Epidermal melanocyte (primary cell): ENCODE results near the gene KRT14.
"Not testable (repeated sequence)": the region's sequence is repeated elsewhere in the genome, so short reads cannot be mapped to it uniquely, and the experiment has no call there.

Experiments
- DNase-seq: peaks from one replicate; pipeline ENCODE4 v3.0.0; 2011; ENCODE audit warnings: low spot score; ENCODE audit not compliant: insufficient read length

Gene KRT14

GRCh38 chr17:41623184-41623861 is 36.6 kb upstream of the KRT14 start:
- not testable (repeated sequence) for DNase-seq

DNA sequence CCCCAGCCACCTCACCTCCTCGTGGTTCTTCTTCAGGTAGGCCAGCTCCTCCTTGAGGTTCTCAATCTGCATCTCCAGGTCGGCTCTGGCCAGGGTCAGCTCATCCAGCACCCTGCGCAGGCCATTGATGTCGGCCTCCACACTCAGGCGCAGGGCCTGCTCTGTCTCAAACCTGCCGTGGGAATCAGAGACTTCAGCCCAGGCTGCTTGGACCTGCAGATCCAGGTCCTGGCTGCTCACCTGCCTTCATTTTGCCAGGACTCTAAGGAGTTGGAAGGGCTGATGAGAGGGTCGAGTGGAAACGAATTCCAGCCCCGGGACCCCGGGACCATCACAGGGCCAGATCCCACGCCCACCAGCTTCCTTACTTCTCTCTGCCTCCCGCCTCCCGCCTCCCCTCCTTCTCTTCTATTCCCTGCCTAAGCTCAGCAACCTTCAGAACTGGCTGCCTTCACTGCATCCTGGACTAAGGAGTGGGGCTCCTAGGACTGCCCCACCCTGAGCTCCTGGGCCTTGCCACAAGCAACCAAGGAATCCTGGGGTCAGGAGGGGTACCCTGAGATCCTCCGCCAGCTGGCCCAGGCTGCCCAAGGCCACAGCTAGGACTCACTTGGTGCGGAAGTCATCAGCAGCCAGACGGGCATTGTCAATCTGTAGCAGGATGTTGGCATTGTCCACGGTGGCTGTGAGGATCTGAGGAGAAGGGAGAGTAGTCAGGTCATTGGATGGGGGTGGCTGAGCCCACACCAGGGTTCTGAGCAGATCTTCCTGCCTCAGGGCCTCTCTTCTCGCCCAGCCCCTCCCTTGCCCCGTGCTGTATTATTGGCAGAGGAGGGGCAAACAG is 35.9 kb upstream of the KRT14 start:
- DNase-seq = not testable (repeated sequence)

- no peak for DNase-seq
Measured at GRCh38 chr17:41621916-41622315, 35.2 kb upstream of the KRT14 start.

DNA sequence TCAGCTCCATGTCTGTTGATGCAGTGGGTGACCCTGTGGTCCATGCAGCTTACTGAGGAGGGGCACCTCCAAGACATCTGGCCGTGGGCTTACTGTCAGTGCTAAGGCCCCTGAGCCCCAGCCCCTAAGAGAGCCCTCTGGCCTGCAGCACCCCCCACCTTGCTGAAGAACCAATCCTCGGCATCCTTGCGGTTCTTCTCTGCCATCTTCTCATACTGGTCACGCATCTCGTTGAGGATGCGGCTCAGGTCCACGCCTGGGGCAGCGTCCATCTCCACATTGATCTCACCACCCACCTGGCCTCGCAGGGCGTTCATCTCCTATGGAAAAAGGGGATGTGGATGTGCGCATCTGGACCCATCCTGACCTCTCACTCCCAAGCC is 34.7 kb upstream of the KRT14 start:
- DNase-seq = not testable (repeated sequence)

DNA sequence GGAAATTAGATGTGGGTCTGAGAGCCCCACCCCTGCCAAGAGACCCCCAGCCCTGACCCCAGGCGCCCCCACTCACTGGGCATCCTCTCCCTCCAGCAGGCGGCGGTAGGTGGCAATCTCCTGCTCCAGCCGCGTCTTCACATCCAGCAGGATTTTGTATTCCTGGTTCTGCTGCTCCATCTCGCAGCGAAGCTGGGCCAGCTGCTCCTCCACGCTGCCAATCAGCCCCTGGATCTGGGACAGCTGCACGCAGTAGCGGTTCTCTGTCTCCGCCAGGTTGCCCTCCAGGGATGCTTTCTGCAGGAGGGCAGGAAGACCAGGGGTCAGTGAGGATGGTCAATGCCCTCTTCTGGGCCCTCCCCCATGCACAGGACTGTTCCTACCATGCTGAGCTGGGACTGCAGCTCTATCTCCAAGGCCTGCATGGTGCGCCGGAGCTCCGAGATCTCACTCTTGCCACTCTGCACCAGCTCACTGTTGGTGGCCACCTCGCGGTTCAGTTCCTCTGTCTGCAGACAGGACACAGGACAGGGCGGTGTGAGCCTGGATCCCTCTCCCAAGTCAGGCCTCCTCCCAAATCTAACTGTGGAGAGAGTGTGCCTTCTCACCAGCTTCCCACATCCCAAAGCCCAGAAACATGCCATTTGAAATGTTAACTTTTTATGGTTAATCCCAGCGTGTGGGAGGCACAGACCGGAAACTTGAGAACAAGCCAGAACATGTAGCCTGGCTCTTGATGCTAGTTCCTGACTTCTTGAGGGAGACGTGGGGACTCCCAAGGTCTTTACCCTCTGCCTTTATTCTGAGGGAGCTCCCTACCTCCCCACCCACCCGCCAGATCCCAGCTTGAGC is 34.1 kb upstream of the KRT14 start:
- DNase-seq = no peak

- DNase-seq = not testable (repeated sequence)
Measured at GRCh38 chr17:41619927-41620582, 33.4 kb upstream of the KRT14 start.

DNA sequence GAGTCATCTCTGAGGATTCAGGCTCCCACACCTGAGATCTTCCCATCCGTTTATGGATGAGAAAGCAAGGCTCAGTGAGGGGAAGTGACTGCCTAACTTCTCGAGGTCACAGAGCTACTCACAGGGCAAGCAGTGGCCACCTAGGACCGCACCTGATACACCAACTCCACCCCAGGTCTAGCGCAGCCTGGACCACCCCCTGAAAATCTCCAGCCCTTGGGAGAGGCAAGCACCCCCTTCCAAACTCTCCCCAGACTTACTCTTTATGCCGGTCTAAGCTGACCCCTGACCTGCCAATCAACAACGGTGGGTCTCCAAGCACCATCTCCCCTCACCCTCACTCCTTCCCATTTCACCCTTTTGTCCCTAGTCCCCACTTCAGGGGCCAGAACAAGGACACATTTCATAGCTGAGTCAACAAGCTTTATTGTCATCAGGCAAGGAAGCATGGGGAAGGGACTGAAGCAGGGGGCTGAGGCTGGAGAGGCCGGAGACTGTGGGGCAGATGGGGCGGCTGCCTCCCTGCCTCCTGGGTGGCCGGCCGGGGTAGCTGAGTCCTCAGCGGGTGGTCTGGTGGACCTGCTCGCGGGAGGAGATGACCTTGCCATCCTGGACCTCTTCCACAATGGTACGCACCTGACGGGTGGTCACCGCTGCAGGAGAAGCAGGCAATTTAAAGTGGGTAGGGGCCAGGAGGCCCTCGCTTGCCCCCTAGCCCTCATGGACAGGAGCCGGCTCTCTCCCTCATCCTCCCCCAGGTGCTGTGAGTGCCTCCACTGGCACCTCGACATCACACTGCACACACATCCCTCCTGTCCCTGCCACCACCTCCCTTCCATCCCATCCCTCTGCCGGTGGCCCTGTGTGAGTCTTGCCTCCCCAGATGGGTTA is 32.6 kb upstream of the KRT14 start:
- DNase-seq = no peak

- no peak for DNase-seq
Measured at GRCh38 chr17:41618341-41619035, 31.8 kb upstream of the KRT14 start.

DNA sequence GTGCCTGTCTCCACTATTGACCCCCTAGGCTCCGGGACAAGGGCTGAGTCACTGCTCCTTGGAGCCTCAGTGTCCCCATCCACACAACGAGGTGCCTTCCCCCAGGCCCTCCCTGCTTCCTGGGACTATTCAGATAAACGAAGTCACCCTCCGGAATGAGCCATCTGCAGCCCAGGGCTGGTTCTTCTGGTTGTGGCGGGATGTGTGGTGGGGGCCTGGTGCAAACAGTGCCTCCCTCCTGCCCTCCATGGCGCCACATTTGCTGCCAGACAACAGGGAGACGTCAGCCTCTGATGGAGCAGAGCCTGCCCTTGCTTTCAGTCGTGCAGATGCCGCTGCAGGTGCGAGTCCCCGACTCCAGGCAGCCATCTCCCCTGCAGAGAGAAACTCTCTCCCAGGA is 31.0 kb upstream of the KRT14 start:
- DNase-seq = no peak

- no peak for DNase-seq
Measured at GRCh38 chr17:41617136-41617535, 30.4 kb upstream of the KRT14 start.

DNA sequence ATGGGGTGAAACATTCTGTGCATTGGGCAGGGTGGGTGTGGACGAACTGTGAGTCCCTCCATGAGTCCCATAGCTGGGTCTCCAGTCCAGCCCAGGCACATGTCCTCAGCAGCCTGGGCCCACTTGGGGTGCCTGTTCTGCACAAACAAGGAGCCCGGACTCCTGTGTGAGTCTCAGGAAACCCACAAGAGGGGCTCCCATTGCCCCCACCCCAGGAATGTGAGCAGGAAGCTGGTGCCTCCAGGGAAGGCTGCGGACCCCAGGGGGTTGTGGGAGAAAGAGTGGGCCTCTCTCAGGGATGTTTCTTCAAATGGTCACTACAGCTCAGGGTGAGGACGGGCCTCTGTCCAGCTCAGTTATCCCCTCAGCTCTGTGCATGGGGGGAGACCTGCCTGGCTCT is 29.8 kb upstream of the KRT14 start:
- not testable (repeated sequence) for DNase-seq

GRCh38 chr17:41615454-41615853 is 28.8 kb upstream of the KRT14 start:
- DNase-seq = no peak

- not testable (repeated sequence) for DNase-seq
Measured at GRCh38 chr17:41614767-41615166, 28.1 kb upstream of the KRT14 start.

DNA sequence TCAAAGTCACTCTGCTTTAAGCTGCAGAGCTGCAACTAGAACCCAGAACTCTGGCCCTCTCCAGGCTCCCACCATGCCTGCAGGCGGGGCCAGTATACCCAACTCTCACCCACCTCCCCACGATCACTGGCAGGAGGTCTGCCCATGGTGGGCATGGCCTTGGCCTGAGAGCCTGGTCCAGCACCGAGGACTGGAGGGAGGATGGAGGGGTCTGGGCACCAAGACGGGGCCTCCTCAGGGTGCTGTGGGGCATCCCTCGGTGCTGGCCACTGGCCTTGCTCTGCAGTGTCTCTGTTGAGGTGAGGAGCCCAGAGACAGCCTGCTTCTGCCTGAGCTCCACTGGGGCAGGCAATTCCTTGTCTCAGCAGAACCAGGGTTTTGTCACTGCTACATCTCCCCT is 27.4 kb upstream of the KRT14 start:
- no peak for DNase-seq

- DNase-seq = no peak
Measured at GRCh38 chr17:41613277-41614082, 26.8 kb upstream of the KRT14 start.

DNA sequence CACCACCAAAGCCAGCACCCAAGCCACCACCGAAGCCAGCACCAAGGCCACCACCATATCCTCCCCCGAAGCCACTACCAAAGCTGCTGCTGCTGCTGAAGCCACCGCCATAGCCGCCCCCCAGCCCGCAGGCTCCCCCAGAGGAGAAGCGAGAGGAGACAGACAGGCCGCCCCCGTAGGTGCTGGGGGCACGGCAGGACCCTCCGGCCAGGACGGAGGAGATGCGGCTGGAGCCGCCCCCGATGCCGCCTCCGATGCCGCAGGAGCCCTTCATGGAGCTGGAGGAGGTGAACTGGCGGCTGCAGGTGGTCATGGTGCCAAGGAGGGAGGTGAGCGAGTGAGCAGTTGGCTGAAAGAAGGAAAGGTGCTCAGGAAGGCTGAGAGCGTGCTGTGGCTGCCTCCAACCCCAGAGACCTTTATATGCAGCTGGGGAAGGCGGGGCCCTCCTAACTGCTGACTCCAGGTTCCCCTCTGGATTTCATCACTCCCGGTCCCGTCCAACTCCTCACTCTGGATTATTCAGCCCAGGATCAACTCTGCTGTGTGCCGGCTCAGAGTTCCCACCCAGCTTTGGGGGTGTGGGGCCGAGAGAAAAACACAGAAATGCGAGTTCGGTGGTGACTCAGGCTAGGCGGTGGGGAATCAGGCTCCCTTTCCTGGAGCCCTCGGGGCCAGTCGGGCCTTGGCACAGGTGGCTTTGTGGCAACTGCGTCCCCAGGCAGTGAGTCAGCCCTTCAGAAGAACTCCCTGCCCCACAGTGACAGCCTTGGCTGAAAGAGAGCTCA is 25.9 kb upstream of the KRT14 start, which contains the start of gene KRT16:
Gene KRT16, minus strand, starts transcription at position 392 of the 785 bp plus-strand sequence. Its CDS starts 79 bp downstream, at position 313.
- DNase-seq = not testable (repeated sequence)

DNA sequence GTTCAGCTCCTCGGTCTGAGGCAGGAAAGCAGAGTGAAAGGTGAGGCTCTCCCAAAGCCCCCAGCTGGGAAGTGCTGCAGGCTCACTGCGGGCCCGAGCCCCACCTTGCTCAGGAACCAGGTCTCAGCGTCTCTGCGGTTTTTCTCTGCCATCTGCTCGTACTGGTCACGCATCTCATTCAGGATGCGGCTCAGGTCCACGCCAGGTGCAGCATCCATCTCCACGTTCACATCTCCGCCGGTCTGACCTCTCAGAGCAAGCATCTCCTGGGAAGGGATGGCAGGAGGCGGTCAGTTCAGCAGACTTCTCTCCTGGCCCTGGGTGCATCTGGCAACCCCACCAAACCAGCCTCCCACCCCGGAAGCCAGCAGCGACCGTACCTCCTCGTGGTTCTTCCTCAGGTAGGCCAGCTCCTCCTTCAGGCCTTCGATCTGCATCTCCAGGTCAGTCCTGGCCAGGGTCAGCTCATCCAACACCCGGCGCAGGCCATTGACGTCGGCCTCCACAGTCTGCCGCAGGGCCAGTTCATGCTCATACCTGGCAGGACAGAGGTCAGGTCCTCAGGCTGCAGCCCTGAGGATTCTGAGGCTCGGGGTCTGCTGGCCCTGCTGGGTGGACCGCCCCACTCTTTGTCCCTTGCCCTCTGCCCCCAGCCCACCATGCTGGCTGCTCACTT is 24.4 kb upstream of the KRT14 start:
- DNase-seq = no peak
